KBM-7 (cell line): ENCODE results near the gene RELL2.

Experiments
- DNase-seq: peaks from one replicate; pipeline ENCODE4 v3.0.0-alpha.2; 2015
- in situ Hi-C: fragments of 300-500 bp; cut with MboI; formaldehyde crosslinking; loops from 2 replicates; pipeline ENCODE4 v1.14.3; 2020; ENCODE audit warnings: low sequenced_read_pairs, low pct_unique_long_range_greater_than_20kb, mixed read lengths

The RELL2 gene

GRCh38 chr5:141646026-141646425, 9.2 kb downstream of the RELL2 start:
- DNase-seq: no peak
- in situ Hi-C loops: no loop called here

GRCh38 chr5:141647242-141647641, 10.4 kb downstream of the RELL2 start:
- no peak for DNase-seq
- in situ Hi-C loops: no loop called here

GRCh38 chr5:141647851-141648250, 11.1 kb downstream of the RELL2 start:
- no peak for DNase-seq
- in situ Hi-C loops: no loop called here

DNA sequence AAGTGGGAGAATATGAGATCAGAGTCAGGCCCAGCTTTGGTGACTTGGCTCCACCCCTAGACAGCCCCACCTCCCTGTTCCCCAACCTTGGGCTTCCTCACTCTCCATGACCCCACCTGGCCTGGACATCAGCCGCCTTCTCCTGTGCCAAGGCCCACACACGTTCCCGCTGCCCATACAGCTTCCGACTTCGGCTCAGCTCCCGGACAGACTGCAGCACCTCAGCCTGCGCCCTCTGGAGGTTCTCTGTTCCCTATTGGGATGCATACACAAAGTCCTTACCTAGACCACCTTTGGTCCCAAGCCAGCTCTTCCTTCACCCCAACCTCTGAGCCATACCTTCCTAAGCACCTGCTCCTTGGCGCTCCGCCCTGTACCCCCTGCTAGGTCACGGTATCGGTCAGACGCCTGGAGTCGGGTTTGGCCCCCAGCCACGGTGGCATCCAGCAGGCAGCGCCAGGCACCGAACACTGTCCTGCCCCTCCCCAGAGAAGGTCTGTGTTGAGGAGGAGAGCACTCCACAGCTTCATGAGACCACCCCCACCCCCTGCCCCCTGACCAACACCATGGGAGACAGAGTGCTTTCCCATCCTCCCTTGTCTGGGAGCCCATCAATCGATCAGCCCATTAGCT, 12.4 kb downstream of the RELL2 start:
- no peak for DNase-seq
- in situ Hi-C loops: no loop called here

GRCh38 chr5:141649972-141650371, 13.2 kb downstream of the RELL2 start:
- in situ Hi-C loops: no loop called here
- no peak for DNase-seq

DNA sequence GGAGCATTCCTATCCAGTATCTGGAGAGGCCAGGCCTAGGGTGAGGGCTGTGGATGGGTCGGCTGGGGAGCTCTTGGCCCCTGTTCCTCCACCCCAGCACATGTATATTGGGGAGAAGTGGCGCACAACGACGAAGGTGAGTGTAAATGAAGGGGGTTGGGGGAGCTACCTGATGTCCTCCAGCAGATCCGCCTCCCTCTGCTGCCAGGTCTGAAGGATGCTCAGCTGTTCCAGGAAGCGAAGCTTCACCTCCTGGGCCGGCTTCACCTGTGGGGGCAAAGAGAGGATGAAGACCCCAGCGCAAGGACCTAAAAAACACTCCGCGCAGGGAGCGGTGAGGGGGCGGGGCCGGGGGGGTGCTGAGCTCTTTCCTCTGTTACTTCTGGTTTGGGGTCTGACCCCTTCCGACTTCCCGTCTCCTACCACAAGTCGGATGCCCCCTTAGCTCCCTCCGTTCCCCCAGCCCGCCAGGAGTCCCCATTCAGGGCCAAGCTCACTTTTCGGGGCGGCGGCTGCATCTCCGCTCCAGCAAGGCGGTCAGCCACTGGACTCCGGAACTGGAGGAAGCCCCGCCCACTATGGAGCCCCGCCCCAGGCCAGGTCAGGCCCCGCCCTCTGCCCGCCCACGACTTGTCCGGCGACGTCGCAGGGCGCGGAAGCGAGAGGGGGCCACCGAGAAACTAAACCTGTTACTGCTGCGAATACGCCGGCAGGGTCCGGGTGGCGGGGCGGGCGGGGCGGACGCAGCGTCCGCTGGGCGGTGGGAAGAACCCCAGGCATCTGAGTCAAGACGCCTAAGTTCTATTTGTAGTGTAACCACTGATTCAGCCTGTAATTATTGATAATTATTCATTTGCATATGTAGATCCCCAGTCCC, 14.3 kb downstream of the RELL2 start, which contains the start of gene FCHSD1:
Gene FCHSD1 (minus strand): TSS at position 568 of the 877 bp plus-strand sequence. CDS start 50 bp downstream, at position 518.
- in situ Hi-C loops: no loop called here
- DNase-seq: peak; percentile 61

DNA sequence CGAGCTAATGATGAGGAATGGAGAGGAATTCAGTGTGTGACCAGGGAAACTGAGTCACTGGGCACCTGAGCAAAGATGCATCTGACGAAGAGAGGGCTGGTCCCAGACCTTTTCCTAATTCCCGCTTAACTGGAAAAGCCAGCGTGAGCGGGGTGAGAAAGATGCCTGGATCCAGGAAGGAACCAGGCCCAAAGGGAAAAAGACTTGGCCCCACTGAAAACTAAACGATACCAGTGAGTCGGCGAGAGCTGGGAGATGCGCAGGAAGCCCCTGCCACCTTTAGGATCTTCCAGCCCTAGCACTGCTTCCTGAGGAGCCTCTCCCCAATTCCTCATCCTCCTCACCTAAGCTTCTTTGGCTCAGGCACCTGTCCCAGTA, 14.9 kb downstream of the RELL2 start:
- in situ Hi-C loops: no loop called here
- DNase-seq: no peak

GRCh38 chr5:141654298-141654697, 17.5 kb downstream of the RELL2 start:
- no peak for DNase-seq
- in situ Hi-C loops: no loop called here

DNA sequence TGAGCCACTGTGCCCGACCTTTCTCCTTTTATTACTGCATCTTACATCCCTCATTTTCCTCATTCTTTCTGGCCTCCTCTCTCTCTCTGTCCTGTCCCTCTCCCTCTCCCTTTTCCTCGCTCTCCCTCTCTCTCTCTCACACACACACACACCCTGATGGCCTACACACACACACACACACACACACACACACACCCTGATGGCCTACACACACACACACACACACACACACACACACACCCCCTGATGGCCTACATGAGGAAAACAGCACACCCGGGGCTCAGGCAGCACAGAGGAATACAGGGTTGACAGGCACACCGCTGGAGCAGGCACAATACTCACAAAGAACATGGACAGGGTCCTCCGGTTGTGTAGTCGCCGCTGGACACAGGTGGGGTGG, 18.2 kb downstream of the RELL2 start:
- in situ Hi-C loops: no loop called here
- DNase-seq: no peak

DNA sequence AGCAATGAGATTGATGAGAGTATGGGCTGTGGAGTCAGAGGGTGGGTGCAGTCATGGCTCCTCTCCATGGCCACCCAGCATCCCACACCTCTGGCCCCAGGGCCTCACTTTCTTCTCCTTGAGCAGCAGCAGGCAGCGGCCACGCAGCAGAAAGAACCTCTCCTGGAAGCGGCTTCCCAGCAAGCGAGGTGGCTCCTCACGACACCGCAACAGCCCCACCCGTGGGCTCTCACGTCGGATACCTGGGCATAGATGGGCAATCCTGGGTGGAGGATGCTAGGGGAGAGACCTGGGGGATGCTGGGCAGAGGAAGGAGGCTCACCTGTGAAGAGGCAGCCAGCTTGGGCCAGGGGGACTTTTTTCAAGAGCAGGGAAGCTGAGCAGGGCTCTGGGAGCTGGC, 19.6 kb downstream of the RELL2 start:
- in situ Hi-C loops: no loop called here

GRCh38 chr5:141657404-141657803, 20.6 kb downstream of the RELL2 start:
- in situ Hi-C loops: no loop called here
- no peak for DNase-seq

More for the DNA sequence above, 19.6 kb downstream of the RELL2 start:
- no peak for DNase-seq

DNA sequence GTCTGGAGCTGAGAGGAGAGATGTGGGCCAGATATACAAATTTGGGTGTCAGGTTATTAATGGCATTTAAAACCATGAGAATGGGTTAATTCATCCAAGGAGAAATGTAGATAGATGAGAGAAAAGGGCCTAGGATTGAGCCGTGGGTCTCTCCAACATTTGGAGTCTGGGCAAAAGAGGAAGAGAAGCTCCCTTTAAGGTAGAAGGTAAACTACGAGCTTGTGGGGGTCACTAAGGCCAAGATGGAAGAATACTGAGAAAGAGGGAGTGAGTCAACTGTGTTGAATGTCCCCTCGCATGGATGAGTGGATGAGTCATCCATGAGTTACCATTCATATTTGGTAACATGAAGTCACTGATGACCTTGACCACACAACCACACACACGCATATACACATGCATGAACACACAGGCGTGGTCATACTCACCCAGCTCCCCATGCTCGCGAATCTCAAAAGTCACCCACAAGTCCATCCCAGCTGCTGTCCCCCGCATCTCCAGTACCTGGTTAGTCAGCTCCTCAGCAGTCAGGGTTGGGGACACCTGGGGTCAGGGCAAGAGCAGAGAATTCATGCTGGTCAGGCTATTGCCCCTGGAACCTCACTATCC, 21.2 kb downstream of the RELL2 start:
- in situ Hi-C loops: no loop called here
- DNase-seq: no peak

DNA sequence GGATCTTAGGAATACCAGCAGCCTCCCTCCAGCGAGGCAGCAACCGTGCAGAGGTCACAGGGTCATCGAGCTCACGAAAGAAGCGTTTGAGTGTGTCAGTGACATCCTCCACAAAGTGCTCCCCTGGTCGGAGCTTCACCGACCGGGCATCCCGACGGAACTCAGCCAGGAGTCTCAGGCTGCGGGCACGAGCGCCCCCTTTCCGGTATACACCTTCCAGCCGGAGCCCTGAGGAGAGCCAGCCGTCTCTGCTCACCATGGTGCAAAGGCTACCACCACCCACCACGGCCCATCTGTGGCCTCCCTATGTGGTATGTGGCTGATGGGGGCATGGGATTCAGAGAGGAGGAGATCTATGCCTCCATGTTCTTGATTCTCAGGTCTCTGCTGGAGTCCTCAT, 25.2 kb downstream of the RELL2 start:
- in situ Hi-C loops: no loop called here

GRCh38 chr5:141663506-141663905, 26.7 kb downstream of the RELL2 start:
- in situ Hi-C loops: no loop called here
- DNase-seq: no peak

More for the DNA sequence above, 25.2 kb downstream of the RELL2 start:
- DNase-seq: no peak

GRCh38 chr5:141664733-141665461, 28.1 kb downstream of the RELL2 start:
- peak; percentile 82 for DNase-seq

GRCh38 chr5:141665995-141666940, 29.5 kb downstream of the RELL2 start:
- DNase-seq: no peak
- in situ Hi-C loops: no loop called here

More at GRCh38 chr5:141664733-141665461, 28.1 kb downstream of the RELL2 start:
- in situ Hi-C loops: no loop called here

- no peak for DNase-seq
- in situ Hi-C loops: no loop called here
Observed at GRCh38 chr5:141668601-141669265, 31.9 kb downstream of the RELL2 start.

DNA sequence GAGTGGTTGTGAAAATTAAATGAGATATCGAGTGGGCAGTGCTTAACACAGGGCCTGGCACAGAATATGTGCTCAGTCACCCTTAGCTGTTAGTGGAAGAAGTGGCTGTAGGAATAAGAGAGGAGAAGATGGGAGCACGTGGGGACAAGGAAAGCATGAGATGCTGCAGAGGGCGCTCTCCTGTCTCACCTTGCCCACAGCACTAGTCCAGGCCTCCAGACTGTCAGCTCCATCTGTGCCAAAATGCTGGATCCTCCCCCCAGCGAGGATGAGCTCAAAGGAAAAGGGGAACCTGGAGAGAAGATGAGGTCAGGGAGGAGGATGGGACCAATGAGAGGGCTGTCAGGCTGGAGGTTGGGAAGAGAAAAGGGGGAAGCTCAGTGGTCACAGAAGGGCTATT, 32.7 kb downstream of the RELL2 start:
- DNase-seq: peak; percentile 45
- in situ Hi-C loops: no loop called here
